Mammary epithelial cell (primary cell): ENCODE measurements around the gene HUNK.

ENCODE experiments used
- CTCF ChIP-seq, 2 donors: IDR thresholded peaks in 1 of 2; conservative IDR thresholded peaks in 1 of 2; 2 replicates each; pipeline ENCODE4 v1.5.1; 2011 to 2012; ENCODE audit warnings: inconsistent platforms in 2 of 2, low read length in 2 of 2, mild to moderate bottlenecking in 2 of 2, control low read depth in 1 of 2, low read depth in 1 of 2; ENCODE audit not compliant: insufficient read depth in 1 of 2; ENCODE audit errors: extremely low read depth in 1 of 2
- EZH2 ChIP-seq: IDR thresholded peaks from 2 replicates; pipeline ENCODE4 v1.6.1; 2012; ENCODE audit warnings: low read length, inconsistent platforms, borderline replicate concordance

- no peak for TF ChIP-seq EZH2
- TF ChIP-seq CTCF (conservative IDR thresholded peaks at IDR 0.05 in 1 of 2, IDR thresholded peaks at IDR 0.05 in 1 of 2; ENCODE audit: extremely low read depth in 1 of 2, insufficient read depth in 1 of 2, low read depth in 1 of 2, low read length in 2 of 2), result no peak
These were observed 175.5 kb downstream of the HUNK start for GRCh38 chr21:32048353-32048752.
